Endothelial cell of umbilical vein (primary cell): ENCODE measurements around the gene DCDC1. TPM values are rescaled to one million over a fixed set of nuclear protein-coding genes. Genes with fewer than 3 reads are reported as not detected.

ENCODE experiments used
- BruUV-seq: library from RNA; stranded (reverse); fragments of 400-500 nt; replicated peaks from 2 replicates; lab custom pipeline; 2021; lab: Mats Ljungman, UMichigan
- CTCF ChIA-PET: fragments of 300-600, 350-600 bp; sonication (Branson Sonifier 250); formaldehyde crosslinking; loops from one replicate; lab custom pipeline; 2021; ENCODE audit warnings: antibody characterized with exemption, inconsistent platforms; lab: Charles Lee
- POLR2A ChIA-PET: fragments of 300-600, 350-600 bp; sonication (Branson Sonifier 250); formaldehyde crosslinking; loops from one replicate; lab custom pipeline; 2021; ENCODE audit warnings: antibody characterized with exemption, inconsistent platforms; lab: Charles Lee
- DNase-seq: peaks from one replicate; pipeline ENCODE4 v3.0.0-alpha.2; 2011; ENCODE audit warnings: low read depth, low spot score
- FAIRE-seq: peaks from 2 replicates; lab custom pipeline; 2011; peaks lifted over from hg19 to GRCh38; lab: Jason Lieb, UNC
- H2AFZ ChIP-seq: 2 replicates; pipeline ENCODE4 v1.6.0; 2012; ENCODE audit warnings: low read depth, low read length, control low read depth, inconsistent platforms
- H3K27ac ChIP-seq: 2 replicates; pipeline ENCODE4 v1.5.1; 2011; ENCODE audit warnings: low read depth, mild to moderate bottlenecking, control low read depth, low read length, moderate library complexity; ENCODE audit not compliant: insufficient read depth
- H3K27me3 ChIP-seq, 2 experiments: 2 replicates each; pipeline versions ENCODE4 v1.6.0 to v1.6.1; 2011; ENCODE audit warnings: low read length in 2 of 2, mixed read lengths in 1 of 2; ENCODE audit not compliant: control insufficient read depth in 2 of 2, insufficient read depth in 2 of 2
- H3K36me3 ChIP-seq, 2 experiments: 2 replicates in 1 of 2; 3 replicates in 1 of 2; pipeline ENCODE4 v1.5.1; 2011; ENCODE audit warnings: low read length in 2 of 2, mild to moderate bottlenecking in 1 of 2, moderate library complexity in 1 of 2; ENCODE audit not compliant: control insufficient read depth in 2 of 2, insufficient read depth in 2 of 2; ENCODE audit errors: extremely low read depth in 1 of 2
- H3K4me1 ChIP-seq: 3 replicates; pipeline ENCODE4 v1.5.1; 2011; ENCODE audit warnings: mild to moderate bottlenecking, low read length; ENCODE audit not compliant: control insufficient read depth, insufficient read depth; ENCODE audit errors: extremely low read depth
- H3K4me2 ChIP-seq: 2 replicates; pipeline ENCODE4 v1.6.1; 2011; ENCODE audit warnings: low read length, control low read depth, mixed read lengths; ENCODE audit not compliant: insufficient read depth
- H3K4me3 ChIP-seq, 3 experiments: fragments of 200-600 bp in 1 of 3; sonication (generic), shearing (Covaris generic) in 1 of 3; replicated peaks in 1 of 3; 2 replicates each; pipeline ENCODE4 v1.5.1; 2011 to 2016; ENCODE audit warnings: control low read depth in 3 of 3, low read length in 3 of 3, mild to moderate bottlenecking in 2 of 3, inconsistent platforms in 1 of 3, low read depth in 1 of 3, moderate library complexity in 1 of 3; ENCODE audit not compliant: insufficient read depth in 1 of 3
- H3K79me2 ChIP-seq: 2 replicates; pipeline ENCODE4 v1.6.0; 2012; ENCODE audit warnings: low read length, inconsistent platforms; ENCODE audit not compliant: control insufficient read depth, insufficient read depth
- H3K9ac ChIP-seq: replicated peaks from 2 replicates; pipeline ENCODE3; 2011; ENCODE audit warnings: low read length, control low read depth; ENCODE audit not compliant: insufficient read depth; ENCODE audit errors: extremely low read depth
- H3K9me1 ChIP-seq: replicated peaks from 3 replicates; pipeline ENCODE4 v1.6.0; 2011; ENCODE audit warnings: mild to moderate bottlenecking, low read length; ENCODE audit not compliant: control insufficient read depth, insufficient read depth; ENCODE audit errors: extremely low read depth
- H3K9me3 ChIP-seq: replicated peaks from 2 replicates; pipeline ENCODE4 v1.5.1; 2012; ENCODE audit warnings: low read length, inconsistent platforms; ENCODE audit not compliant: control insufficient read depth, insufficient read depth
- H4K20me1 ChIP-seq: replicated peaks from 2 replicates; pipeline ENCODE3; 2011; ENCODE audit warnings: mild to moderate bottlenecking, low read length; ENCODE audit not compliant: control insufficient read depth, insufficient read depth; ENCODE audit errors: extremely low read depth
- EZH2 ChIP-seq: IDR thresholded peaks from 2 replicates; pipeline ENCODE4 v1.6.1; 2012; ENCODE audit warnings: borderline replicate concordance, low read depth, mild to moderate bottlenecking, moderate library complexity, low read length, inconsistent platforms; ENCODE audit not compliant: severe bottlenecking
- FOS ChIP-seq: IDR thresholded peaks from 2 replicates; pipeline ENCODE4 v1.6.1; 2011; ENCODE audit warnings: mild to moderate bottlenecking, low read length, moderate library complexity, borderline replicate concordance; ENCODE audit not compliant: insufficient read depth
- GATA2 ChIP-seq: IDR thresholded peaks from 2 replicates; pipeline ENCODE4 v1.7.0; 2011; ENCODE audit warnings: low read depth, mild to moderate bottlenecking, moderate library complexity, mixed read lengths, low read length; ENCODE audit not compliant: insufficient read length, insufficient read depth
- JUN ChIP-seq: IDR thresholded peaks from 2 replicates; pipeline ENCODE4 v1.6.1; 2011; ENCODE audit warnings: borderline replicate concordance, low read depth; ENCODE audit not compliant: insufficient read length, insufficient read depth
- POLR2A ChIP-seq: IDR thresholded peaks from 2 replicates; pipeline ENCODE4 v1.6.1; 2012; ENCODE audit warnings: low read depth, mild to moderate bottlenecking, control low read depth, low read length
- POLR2AphosphoS5 ChIP-seq: IDR thresholded peaks from 2 replicates; pipeline ENCODE4 v1.6.1; 2012; ENCODE audit warnings: low read depth, mild to moderate bottlenecking, control low read depth, low read length, moderate library complexity; ENCODE audit not compliant: insufficient read depth
- dilution Hi-C: fragments of 300-500 bp; cut with MboI; formaldehyde crosslinking; loops from one replicate; pipeline ENCODE4 v1.15.0; 2019; ENCODE audit warnings: low sequenced_read_pairs; ENCODE audit not compliant: extremely low pct_ligation_motif_present
- intact Hi-C: fragments of 100-400 bp; cut with micrococcal nuclease; formaldehyde crosslinking; loops from one replicate; pipeline ENCODE4 v1.10.0; 2022
- polyA plus RNA-seq, 4 experiments: library from polyadenylated mRNA; depleted of rRNA in 3 of 4; stranded (reverse) in 3 of 4; unstranded in 1 of 4; fragments of >200 nt; gene quantifications; 2 replicates each; pipeline versions ENCODE4 v1.2.1 to v1.2.3, GENCODE V29; 2011 to 2012; ENCODE audit warnings: missing spikeins in 1 of 4
- total RNA-seq: library from RNA; stranded (reverse); gene quantifications from 2 replicates; pipeline ENCODE4 v1.2.3, GENCODE V29; 2021
- TF ChIP-seq, protein P1 (sequence below), 2 donors: IDR thresholded peaks; 1 replicate in 1 of 2; 2 replicates in 1 of 2; pipeline ENCODE4 v1.5.1; 2011; ENCODE audit warnings: low read length in 2 of 2, mild to moderate bottlenecking in 2 of 2, moderate library complexity in 2 of 2, control low read depth in 1 of 2, inconsistent platforms in 1 of 2, low read depth in 1 of 2; ENCODE audit not compliant: insufficient read depth in 1 of 2; ENCODE audit errors: extremely low read depth in 1 of 2

Gene DCDC1
- total and polyA plus RNA-seq, 2 donors (not counting 3 experiments of a cell fraction or from before 2014, with no cell fraction given): 0.04 TPM; not detected in 1

DNA sequence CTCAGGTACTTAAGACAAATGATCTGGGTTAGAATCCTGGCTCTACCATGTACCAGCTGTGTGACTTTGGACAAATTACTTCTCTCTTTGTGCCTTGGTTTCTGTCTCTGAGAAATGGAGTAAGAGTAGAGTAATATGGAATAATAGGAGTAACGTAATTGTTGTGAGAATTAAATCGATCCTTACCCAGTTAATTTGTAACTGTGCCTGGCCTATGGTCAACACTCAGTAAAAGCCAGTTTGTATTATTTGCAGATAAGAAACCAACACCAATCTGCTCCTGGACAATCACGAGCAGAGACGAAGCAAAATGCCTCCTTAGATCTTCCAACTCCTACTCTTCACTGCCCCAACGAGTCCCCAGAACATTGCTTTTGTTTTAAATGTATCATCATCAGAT lies 266.7 kb downstream of the DCDC1 start:
- Histone ChIP-seq H3K36me3 (no peaks in the 10 kb centered on the region), H3K9me3 (no peaks in the 10 kb centered on the region), H3K27ac (no peak overlapping the region), H2AFZ (no peak overlapping the region), H3K4me3 (no peak overlapping the region), H3K9me1 (no peaks in the 10 kb centered on the region), H3K27me3 (no peaks in the 10 kb centered on the region), H4K20me1 (no peaks in the 10 kb centered on the region), H3K4me2 (no peak overlapping the region), H3K9ac (no peak overlapping the region), H3K79me2 (no peaks in the 10 kb centered on the region), H3K4me1 (no peaks in the 10 kb centered on the region)
- dilution Hi-C loops (no loop called here), intact Hi-C loops (loop anchor here (10.0 kb wide), 2 partner anchors 772 to 1072 kb away; no protein-coding TSS in a partner anchor)
- POLR2A ChIA-PET: no interaction called here
- no peak for FAIRE-seq
- BruUV-seq: no TSS peak
- no peak for DNase-seq
- TF ChIP-seq POLR2AphosphoS5 (no peak), POLR2A (no peak), EZH2 (no peak), JUN (no peak), GATA2 (no peak)
- CTCF ChIA-PET: no interaction called here

DNA sequence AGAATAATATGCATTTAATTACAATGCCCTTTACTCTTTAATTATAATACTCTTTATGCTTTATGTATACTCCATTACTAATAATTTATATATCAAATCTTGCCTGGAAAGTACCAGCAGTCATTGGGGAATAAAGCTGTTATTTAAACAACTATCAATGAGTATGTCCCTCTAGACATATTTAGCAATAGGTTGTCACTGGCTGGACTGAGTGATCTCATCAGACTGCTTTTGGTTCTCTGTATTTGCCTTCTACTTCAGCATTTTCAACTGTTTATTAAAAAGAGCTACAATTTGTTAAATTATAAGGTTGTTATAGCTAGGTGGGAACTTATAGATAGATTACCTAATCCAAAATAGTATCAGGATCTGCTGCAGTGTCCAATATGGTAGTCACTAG lies 267.2 kb downstream of the DCDC1 start:
- Histone ChIP-seq H3K79me2 (no peaks in the 10 kb centered on the region), H3K9ac (no peak overlapping the region), H2AFZ (no peak overlapping the region), H3K27ac (no peak overlapping the region), H4K20me1 (no peaks in the 10 kb centered on the region), H3K27me3 (no peaks in the 10 kb centered on the region), H3K4me3 (no peak overlapping the region), H3K9me3 (no peaks in the 10 kb centered on the region), H3K4me2 (no peak overlapping the region), H3K9me1 (no peaks in the 10 kb centered on the region), H3K36me3 (no peaks in the 10 kb centered on the region), H3K4me1 (no peaks in the 10 kb centered on the region)
- FAIRE-seq: no peak
- DNase-seq: no peak
- dilution Hi-C loops (no loop called here), intact Hi-C loops (loop anchor here (10.0 kb wide), 2 partner anchors 772 to 1072 kb away; no protein-coding TSS in a partner anchor)
- ChIA-PET CTCF (no interaction called here), POLR2A (no interaction called here)
- no peak for TF ChIP-seq POLR2AphosphoS5
- TF ChIP-seq JUN: no peak
- TF ChIP-seq, protein P1, sequence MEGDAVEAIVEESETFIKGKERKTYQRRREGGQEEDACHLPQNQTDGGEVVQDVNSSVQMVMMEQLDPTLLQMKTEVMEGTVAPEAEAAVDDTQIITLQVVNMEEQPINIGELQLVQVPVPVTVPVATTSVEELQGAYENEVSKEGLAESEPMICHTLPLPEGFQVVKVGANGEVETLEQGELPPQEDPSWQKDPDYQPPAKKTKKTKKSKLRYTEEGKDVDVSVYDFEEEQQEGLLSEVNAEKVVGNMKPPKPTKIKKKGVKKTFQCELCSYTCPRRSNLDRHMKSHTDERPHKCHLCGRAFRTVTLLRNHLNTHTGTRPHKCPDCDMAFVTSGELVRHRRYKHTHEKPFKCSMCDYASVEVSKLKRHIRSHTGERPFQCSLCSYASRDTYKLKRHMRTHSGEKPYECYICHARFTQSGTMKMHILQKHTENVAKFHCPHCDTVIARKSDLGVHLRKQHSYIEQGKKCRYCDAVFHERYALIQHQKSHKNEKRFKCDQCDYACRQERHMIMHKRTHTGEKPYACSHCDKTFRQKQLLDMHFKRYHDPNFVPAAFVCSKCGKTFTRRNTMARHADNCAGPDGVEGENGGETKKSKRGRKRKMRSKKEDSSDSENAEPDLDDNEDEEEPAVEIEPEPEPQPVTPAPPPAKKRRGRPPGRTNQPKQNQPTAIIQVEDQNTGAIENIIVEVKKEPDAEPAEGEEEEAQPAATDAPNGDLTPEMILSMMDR (IDR thresholded peaks at IDR 0.05; ENCODE audit: extremely low read depth in 1 of 2, insufficient read depth in 1 of 2, low read depth in 1 of 2, low read length in 2 of 2): no peak
- no peak for TF ChIP-seq POLR2A
- TF ChIP-seq FOS: no peak
- no peak for TF ChIP-seq GATA2
- TF ChIP-seq EZH2: no peak
- BruUV-seq: no TSS peak
